ENCODE measurements around the gene SLC24A3.
A peak's percentile ranks its signal among the peaks of the same experiment; 100 is the strongest.

Gene SLC24A3

DNA sequence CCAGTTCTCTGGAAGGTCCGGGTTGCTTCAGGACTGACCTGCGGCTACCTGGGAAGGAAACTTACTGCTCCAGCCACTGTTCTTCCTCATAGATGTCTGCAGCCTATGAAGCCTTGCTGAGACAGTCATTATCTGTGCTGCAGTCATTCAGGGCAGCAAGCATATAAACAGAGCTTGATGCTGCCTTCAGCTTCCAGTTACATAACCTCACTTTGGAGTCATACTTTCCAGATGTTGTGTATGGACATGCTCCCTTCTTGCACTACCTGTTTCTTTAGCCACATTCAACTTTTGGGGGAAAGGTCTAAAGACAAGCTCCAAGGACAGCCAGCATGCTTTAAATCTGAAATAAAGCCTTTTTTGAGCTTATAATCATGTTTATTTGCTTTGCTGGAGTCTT lies 98.1 kb downstream of the SLC24A3 start:
- DNase-seq = no peak

DNA sequence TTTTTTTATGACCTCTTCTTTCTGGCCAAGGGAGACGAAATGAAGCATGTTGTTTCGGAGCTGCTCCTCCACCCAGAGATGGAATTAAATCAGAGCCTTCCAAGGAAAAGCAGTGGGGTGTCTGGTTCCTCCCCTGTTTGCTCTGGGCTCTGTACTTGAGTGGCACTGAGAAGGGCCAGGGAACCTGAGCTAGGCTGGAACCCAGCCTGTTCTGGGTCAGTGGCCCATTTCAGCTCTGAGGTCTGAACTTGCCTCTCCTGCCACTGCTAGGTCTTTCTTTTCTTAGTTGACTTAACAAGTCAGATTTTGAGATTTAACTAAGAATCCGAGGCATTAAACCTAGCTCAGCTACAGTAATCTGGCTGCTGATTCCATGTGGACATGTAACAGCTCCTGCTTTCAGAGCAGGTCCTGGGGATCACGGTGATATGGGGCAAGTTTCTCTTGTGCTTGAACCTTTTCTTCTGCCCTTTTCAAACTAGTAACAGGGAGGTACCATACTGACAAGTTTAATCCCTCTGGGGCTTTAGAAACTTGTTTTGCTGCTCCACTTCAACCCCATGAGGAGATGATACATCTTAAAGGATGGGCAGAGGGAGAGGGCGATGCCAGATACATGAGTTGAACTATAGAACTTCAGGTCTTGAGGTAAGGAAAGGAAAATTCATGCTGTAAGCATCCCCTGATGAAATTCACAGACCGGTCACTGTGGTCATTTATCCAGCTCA lies 101.1 kb downstream of the SLC24A3 start:
- DNase-seq = no peak

DNA sequence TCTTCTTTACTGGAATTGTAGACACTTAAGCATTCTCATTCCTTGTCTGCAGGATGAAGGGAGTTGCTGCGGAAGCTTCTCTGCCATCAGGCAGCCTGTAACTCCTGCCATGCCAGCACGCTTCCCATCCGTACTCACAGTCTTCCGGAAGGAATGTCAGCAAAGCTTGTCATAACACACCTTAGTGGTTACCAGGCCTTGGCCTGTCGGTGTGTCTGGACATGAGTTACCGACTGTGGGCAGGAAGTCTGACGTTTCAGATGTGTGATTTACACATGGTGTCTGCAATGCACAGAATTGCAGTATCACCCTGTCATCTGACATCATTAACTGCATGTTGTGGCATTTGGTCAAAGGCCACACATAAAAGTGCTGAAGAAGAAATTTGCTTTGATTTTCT lies 102.2 kb downstream of the SLC24A3 start:
- no peak for DNase-seq

DNA sequence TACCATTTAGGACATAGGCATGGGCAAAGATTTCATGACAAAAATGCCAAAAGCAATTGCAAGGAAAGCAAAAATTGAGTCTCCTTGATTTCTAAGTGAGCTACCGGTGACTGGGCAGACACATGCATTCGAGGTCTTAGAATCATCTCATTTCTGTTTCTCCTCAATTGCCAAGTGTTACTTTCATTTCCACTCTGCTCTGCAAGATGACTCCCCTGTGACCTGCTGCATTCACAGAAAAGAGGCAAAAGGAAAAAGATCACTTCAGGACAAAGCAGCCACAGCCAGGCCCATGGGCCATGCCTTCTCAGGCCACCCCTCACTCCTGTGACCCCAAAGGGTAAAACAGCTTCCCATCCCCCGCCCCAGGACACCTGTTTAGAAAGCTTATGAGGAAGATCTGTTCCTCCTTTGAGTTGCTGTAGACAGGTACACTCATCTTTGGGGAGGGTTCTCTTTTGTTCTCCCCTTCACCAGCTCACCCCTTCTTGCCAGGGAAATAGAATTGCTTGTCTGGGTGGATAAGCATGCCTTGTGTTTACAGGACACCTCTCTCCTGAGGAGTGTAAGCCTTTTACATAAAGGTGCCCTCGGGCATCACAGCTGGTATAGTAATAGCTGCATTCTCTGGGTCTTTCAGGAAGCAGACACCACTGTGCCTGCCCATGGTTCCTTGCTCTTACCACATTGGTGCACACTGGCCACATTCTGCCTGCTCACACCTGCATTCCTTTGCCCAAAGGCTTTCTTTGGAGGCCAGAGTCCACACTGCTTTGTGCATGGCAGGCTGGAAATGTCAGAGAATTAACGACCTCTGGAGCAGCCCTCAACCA lies 105.0 kb downstream of the SLC24A3 start:
- peak; percentile 23 for DNase-seq

DNA sequence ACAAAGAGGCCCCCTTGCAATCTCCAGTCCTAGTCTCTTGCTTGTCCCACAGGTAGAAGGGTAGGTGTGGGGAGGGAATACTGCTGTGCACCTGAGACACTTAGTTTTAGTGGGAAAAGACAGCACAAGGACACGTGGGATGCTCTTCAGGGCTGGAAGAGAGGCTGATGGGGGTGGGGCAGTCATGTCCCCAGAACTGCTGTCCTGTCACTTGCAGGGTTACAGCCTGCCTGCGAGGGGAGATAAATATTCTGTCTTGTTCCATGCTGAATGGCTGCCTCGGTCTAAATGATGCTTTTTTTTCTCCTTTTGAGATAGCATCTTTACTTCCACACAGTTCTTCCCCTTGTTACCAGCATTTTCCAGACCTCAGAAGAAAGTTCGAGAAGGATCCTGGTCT lies 106.2 kb downstream of the SLC24A3 start:
- DNase-seq = no peak

DNA sequence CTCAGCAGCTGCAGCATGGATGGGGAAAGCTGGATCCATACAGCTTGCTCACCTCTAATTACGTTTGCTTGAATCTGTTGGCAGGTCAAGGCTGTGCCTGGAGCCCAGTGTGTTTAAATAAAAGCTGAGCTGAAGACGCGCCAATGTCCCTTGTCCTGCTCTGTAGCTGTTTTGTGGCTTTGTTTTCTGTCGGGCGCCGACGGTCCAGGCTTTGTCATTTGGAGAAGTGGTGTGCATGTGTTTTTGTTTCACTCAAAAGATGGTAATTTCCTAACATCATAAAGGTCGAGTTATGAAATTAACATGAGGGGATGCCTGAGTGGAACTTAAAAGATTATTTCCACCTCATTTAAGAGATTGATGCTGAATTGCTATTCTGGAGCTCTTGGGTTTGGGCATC lies 107.6 kb downstream of the SLC24A3 start:
- peak; percentile 18 for DNase-seq

DNA sequence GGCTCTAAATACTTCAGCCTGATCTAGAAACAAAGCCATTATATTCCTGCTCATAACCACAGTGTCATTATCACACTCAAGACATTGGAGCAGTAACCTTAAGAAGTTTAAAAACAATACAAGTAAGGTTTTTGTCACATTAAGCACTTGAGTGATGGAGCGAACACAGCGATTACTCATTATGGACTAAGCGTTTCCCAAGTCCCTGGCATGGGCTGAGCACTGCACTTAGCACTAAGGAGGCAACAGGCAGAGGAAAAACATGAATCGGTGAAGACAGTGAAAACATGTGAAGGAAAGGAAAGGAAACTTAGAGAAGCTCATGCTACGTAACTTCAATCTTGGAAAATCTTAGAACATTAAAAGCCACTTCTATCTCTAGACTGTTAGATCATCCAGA lies 108.7 kb downstream of the SLC24A3 start:
- no peak for DNase-seq

DNA sequence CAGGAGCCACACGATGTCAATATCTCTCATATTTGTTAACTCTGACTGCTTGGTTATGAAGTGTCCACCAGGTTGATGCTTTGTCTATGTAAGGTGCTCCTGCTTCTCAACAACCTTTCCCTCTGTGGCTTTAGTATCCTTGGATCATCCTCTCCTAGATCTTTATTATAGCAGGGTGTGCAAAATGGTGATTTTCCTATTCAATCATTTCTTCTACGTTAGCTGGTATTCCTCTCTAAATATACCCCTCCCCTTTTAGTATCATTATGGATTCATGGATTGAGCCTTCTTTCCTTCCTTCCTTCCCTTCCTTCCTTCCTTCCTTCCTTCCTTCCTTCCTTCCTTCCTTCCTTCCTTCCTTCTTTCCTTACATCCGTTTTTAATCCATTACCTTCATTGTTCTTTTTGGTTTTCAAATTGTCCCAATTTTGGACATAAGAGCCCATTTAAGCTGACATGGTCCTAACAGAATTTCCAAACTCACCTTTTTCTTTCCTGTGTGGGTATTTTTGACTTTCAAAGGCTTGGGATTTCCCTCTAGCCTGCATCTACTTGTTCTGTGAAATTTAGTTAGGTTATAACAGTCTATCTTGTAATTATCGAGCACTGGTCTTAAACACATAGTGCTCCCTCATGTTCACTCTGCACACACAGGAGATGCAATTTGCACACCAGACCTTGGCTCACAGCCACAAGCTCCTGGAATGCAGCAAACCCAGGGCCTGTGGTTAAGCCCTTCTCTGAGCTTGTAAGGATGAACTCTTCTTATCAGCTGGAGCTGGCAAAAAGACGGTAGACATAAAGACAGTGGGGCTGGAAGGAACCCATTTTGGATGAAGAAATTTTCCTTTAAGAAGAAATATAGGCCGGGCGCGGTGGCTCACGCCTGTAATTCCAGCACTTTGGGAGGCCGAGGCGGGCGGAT lies 109.9 kb downstream of the SLC24A3 start:
- DNase-seq = no peak

DNA sequence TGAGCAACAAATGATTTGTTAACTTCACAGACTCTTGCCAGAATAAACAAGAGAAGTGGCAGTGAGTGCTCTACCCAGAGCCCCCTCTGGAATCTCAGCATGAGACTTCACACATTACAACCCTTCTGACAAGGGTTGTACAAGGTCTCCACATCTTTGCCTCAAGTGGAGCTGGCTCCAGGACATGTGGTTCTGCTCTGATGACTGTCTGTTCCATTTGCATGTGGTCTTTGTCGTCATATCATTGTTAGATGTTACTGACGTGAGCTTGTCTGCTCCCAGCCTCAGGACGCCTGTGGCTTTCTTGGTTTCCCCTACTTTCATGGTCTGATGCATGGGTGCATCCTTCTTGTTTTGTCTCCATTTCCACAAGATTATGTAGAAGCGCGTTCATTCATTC lies 115.0 kb downstream of the SLC24A3 start:
- DNase-seq = no peak

DNA sequence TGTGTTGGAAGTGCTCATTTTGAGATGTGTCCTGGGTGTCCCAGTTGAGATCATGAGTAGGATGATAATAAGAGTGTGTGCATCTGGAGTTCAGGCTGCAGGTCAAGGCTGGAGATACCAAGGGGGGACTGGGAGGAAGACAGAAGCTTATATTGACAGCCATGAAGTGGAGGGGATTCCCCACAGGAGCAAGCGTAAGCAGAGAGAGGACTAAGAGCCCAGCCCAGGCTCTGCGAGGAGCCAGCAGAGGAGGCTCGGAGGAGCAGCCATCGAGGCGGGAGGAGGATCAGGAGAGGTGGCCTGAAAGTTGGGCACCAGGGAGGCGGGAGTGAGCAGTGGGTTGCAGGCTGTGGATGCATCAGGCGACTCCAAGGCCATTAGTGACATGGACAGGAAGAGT lies 116.2 kb downstream of the SLC24A3 start:
- DNase-seq = no peak

DNA sequence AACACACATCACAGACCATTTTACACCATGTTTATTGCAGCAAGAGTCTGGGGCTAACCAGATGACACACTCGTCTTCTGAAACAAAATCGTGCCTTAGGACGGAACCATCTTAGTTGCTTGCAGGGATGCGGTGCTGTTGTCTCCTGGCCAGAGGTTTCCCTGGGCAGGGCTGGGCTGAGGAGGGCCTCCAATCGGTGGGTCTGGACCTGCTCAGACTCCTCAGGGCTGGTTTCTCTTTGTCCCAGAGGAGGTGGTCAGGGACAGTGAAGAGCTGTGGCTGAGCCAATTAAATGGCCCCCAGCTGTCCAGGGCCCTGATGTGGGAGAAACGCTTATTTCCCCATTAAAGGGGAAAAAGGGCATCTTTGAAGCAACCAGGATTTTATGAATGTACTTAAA lies 117.6 kb downstream of the SLC24A3 start:
- DNase-seq = no peak

DNA sequence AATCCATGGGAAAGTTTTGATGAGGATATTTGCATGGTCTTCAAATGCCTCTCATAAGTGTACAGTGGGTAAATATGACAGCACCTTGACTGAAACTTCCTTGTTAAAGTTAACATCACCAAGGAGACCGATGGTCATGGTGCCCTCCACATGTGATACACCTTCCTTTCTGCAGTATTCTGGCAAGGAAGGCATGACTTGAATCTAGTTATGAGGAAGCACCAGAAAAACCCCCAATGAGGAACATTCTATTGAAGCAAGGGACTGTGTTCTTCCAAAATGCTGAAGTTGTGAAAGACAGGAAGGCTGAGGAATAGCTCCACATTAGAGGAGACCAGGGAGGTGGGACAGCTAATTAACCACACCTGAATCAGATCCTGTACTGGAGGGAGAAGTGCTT lies 118.3 kb downstream of the SLC24A3 start:
- no peak for DNase-seq

DNA sequence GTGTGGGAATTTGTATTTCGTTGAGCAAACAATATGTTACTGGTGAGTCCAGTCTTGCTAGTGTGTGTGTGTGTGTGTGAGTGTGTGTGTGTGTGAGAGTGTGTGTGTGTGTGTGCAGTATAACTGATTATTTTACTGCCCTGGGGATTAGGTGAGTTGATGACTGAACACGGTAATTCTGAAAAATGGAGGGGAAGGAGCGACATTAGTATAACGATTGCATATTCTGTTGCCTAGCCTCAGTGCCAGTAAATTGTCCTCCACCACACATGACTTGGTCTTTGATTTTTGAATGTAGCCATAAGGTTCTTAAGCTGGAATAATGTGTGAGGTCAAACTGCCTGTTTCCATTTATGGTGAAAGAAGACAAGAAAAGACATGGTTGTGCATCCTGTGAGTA lies 121.1 kb downstream of the SLC24A3 start:
- DNase-seq = no peak

DNA sequence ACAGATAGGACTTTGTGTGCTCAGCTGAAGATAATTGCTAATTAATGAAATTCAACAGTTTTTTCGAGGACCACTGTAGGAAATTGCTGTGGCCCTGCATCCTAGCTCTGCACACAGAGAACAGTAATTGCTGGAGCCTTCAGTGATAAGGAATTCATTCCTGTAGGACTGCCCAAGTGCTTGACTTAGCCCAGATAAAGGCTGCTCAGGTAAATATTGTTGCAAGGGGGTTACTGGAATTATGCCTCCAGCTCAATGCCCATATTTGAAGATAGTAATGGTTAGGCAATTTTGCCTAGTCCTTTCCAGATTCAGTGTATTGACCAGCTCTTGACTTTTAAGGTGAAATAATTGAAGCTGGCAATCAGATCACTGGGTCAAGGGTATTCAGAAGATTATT lies 122.9 kb downstream of the SLC24A3 start:
- DNase-seq = no peak

DNA sequence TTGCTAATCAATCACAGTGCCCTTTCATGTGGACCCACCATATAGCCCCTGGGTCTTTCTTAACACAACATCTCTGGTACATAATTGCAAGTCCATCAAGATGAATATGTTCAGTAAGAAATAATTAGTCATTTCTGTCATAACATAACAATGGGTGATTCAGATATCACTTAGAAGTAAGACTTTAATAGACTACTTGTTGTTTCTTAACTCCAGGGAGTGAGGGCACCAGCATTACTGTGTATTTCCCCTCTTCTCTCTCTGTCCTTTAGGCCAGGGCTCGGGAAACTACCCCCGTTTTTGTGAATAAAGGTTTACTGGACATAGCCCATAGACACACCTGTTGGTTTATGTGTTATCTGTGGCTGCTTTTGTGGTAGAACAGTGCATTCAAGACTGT lies 123.5 kb downstream of the SLC24A3 start:
- DNase-seq = no peak

DNA sequence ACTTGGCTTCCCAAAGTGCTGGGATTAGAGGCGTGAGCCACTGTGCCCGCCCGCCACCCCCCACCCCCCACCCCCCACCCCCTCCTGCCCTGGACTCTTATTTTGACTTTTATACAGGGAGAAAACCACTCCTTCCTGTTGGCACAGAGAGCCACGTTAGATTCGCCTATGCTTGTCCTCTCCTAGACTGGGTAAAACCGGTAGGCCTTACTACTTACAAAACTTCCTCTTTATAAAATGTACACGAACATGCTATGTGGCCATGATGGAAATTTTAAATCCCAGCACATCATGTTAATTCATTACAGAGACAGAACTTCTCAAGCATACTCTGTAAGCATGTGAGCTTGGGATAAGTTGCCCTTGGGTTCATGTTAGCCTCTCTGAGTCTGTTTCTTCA lies 124.2 kb downstream of the SLC24A3 start:
- no peak for DNase-seq

DNA sequence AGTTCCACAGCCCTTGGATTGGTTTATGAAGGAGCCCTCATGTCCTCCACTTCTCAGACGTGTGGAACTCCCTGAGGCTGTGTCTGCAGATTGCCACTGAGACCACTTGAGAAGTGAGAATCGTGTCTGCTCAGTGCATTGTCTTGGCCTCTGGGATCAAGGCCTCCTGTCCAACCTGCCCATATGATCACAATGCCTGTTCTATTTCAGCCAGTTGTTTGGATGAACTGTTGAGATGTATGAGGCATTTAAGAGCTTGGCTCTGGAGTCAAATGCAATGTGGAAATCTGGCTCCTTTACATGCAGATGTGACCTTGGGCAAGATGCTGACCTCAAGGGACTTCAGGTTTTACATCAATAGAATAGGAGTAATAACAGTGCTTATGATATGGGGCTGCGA lies 125.9 kb downstream of the SLC24A3 start:
- DNase-seq = no peak

DNA sequence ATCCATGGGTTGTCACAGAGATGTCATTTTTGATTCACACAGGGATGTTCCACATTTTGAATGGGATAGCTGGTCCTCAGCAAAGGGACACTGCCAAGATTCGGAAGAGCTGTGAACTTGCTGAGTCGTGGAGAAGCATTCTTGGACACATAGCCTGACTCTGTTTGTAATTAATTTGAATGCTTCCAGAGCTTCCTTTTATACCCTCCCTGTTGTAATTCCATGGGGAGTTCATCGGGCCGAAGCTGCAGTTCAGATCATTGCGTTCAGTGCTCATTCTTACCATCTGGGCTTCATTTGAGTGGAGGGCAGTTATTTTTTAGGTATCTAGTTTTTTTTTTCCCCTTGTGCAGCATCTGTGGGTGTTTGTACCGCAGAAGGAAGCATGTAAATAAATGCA lies 126.5 kb downstream of the SLC24A3 start:
- no peak for DNase-seq

DNA sequence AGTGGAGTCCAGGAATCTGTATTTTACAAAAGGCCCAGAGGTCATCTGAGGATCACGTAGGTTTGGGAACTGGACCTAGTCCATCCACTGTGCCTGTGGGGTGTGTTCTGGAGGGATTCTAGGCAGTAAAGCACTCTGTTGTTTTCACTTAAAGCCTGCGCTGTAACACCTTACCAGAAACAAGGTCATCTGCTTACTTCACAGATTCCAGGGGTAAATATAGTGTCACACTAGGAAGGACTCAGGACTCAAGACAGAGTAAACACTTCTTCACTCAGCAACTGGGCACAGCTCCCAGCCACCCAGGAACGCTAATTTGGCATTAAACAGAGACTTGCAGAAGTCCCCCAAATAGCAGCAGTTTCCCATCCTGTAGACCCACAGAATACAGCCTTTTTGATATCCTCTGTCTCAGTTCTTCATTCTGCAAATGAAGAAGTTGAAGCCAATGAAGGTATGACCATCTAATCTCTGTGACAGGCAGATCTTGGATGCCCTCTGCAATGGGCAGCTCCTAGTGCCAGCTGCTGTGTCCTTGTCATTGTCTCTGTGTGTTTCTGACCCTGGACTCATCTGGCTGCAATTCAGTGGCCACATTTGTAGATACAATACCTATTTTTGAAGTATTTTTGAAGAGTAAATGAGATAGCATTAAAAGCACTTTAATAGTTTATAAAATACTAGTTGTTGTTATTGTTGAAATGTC lies 129.1 kb downstream of the SLC24A3 start:
- no peak for DNase-seq

DNA sequence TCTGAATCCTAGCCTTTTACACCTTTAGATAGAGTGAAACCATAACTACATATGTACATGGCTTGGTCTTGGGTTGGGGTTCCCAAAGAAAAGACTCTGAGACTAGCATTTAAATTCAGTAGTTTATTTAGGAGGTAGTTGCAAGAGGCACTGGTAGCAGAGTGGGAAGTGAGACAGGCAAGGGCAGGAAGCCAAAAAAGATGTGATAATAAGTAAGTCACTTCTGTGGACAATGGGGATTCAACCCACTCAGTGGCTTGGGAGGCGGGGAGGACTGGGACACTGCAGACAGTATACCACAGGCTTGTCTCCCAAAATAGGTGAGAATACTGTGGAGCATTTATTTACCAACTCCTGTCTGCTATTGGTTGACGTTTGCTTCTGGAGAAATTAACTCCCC lies 131.9 kb downstream of the SLC24A3 start:
- DNase-seq = no peak

DNA sequence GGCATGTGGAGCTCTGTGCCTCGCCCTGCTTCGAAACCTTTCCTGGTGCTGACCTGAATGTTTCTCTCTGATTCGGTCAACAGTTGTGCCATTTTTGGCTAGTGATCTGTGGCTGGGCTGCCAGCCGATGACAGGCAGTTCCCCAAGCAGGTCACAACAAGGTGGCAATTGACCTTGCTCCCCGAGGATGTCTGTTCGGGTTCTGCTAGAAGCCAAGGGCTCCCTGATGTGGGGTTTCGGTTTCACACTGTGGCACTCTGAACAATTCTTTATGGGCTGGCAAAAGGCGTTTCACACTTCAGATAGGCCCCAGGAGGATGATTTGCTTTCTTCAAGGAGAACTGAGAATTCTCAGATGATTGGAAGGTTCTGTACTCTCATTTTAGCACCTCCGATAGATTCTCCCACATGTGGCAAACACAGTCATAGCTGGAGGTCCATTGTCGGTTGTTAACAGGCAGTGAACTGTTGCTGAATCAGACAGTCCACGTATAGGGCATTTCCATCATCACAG lies 135.6 kb downstream of the SLC24A3 start:
- no peak for DNase-seq

DNA sequence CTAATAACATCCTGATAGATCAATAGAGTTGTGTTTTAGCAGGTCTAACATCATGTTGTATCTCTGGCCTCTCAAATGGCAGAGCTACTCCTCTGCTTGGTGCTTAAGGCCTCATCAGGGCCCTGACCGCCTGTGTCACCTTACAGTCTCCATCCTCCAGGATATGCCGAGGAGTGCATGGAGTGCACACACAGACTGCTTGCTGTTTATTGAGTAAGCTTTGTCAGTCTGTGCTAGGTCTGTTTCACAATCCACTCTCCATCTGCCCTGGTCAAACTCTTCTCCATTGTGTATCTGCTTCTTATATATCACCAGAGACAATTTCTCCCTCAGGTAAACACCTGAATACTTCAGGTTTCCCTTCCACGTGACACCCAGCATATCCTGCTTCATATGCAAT lies 136.1 kb downstream of the SLC24A3 start:
- DNase-seq = no peak

DNA sequence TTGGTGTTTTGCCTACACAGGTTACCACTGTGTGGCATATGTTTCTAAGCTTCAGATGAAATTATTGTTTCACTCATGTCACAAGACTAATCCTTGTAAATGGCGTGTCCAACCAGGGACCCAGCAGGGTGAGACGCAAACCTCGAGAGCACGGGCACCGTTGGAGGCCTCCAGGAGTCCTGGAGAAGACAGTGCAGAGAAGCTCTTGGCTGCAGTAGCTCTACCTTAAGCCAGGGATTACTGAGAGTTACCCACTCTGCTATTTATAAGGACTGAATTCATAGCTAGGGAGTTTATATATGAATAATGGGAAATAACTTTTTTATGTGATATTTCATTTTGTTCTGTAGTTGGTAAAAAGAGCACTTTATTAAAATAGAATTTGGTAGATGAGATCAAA lies 137.4 kb downstream of the SLC24A3 start:
- no peak for DNase-seq
